Dendritic cell treated with granulocyte-macrophage colony-stimulating factor and Interleukin-4, amounts not matched to agents 40 ng/mL and 50 ng/mL, for 4 days (primary cell): ENCODE results near the gene COX20.
A peak's percentile ranks its signal among the peaks of the same experiment; 100 is the strongest.

Experiments used
- H3K27ac Mint-ChIP-seq: one replicate; pipeline ENCODE4 v1.8.0; 2022; ENCODE audit warnings: mild to moderate bottlenecking, mixed read lengths
- H3K27me3 Mint-ChIP-seq: one replicate; pipeline ENCODE4 v1.8.0; 2022; ENCODE audit warnings: mild to moderate bottlenecking, mixed read lengths
- H3K36me3 Mint-ChIP-seq: one replicate; pipeline ENCODE4 v1.8.0; 2022; ENCODE audit warnings: low read depth, mixed read lengths
- H3K4me1 Mint-ChIP-seq: one replicate; pipeline ENCODE4 v1.8.0; 2022; ENCODE audit warnings: low read depth, mixed read lengths
- H3K4me3 Mint-ChIP-seq: one replicate; pipeline ENCODE4 v1.8.0; 2022; ENCODE audit warnings: mild to moderate bottlenecking, moderate library complexity, mixed read lengths
- H3K9me3 Mint-ChIP-seq: one replicate; pipeline ENCODE4 v1.8.0; 2022; ENCODE audit warnings: mixed read lengths
- intact Hi-C: fragments of 100-400 bp; cut with micrococcal nuclease; formaldehyde crosslinking; loops from one replicate; pipeline ENCODE4 v1.15.0; 2022

COX20 gene

DNA sequence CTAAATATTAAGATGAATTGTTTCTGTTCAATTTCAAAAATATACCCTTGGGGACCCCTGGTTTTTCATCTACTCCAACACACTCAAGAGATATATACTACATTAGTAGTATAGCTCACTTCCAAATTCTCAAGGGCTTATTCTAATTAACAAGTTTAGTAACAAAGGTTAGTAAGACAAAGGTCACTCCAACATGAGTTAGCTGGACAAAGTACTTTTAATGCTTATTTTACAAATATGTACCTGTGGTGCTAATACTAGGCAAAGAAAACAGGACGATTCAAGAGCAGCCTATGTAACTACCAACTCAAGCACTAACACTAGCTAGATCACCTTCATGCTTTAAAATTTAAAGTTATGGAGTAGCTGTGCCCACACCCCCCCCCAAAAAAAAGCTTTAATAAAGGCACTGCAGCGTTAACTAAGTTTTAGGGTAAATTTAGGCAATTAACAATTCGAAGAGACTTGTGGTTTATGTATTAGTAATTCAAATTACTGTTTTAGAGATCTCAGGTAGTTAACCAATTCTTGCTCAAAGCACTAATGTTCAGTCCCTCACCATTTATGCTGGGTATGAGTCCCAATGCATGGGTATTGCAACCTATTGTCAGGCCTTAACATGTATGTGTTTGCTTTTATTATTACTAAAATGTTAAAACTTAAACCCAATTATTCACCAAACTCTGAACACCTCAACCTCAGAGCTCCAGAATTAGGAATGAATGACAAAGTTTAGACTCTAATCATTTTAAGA, 14.8 kb downstream of the COX20 start:
- Mint-ChIP-seq H3K4me1 (peaks cover 16% of the 10 kb centered on the region), H3K27me3 (no peaks in the 10 kb centered on the region), H3K4me3 (no peak overlapping the region), H3K9me3 (no peaks in the 10 kb centered on the region), H3K36me3 (peaks cover 88% of the 10 kb centered on the region), H3K27ac (no peak overlapping the region)
- intact Hi-C loops, result no loop called here

DNA sequence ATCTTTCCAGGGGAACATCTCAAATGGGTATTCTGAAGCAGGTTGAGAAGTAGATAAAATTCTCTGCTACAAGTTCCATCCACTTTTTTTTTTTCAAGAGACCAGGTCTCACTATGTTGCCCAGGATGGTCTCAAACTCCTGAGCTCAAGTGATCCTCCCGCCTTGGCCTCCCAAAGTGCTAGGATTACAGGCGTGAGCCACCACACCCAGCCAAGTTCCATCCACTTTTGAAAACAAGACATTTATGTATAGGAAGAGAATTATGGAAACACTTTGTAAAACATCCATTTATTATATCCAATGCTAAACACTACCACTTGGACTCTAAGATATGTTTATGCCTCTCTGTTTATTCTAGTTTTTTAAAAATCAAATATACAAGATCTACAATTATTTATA, 15.4 kb downstream of the COX20 start:
- Mint-ChIP-seq H3K27me3 (no peaks in the 10 kb centered on the region), H3K27ac (no peak overlapping the region), H3K4me1 (peaks cover 22% of the 10 kb centered on the region), H3K9me3 (no peaks in the 10 kb centered on the region), H3K4me3 (no peak overlapping the region), H3K36me3 (peaks cover 88% of the 10 kb centered on the region)
- intact Hi-C loops, result no loop called here

DNA sequence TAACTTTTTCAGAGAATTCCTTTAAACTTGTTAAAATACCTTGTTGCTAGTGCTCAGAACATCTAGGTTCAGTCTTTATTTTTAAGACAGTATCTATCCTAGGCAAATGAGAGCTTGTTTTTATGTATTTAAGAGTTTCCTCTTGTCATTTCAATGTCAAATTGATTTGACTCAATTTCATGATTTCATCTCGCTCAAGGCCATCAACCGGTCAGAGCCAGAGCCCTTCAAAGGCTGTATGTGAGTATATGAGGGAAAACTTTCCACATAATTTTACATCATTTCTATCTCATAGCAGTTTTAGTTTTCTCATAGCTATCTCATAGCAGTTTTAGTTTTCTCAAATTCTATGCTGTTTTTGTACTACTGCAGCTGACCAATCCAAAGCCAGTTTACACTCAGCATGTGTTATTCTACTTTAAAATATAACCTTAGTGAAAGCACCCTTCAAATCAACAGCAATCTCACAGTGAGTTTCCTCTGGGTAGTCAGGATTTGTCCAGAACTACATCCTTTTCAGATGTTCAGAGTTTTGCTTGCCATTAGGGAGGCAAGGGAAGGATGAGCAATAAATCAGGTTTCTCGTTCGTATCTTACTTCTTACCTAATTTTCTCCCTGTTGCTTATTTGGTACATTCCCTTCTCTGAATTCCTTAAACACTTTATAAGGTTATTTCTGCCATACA, 16.2 kb downstream of the COX20 start:
- H3K4me3 Mint-ChIP-seq, result no peak overlapping the region
- intact Hi-C loops, result no loop called here
- H3K27ac Mint-ChIP-seq, result no peak overlapping the region
- no peaks in the 10 kb centered on the region for H3K27me3 Mint-ChIP-seq
- H3K36me3 Mint-ChIP-seq, result peaks cover 88% of the 10 kb centered on the region
- no peaks in the 10 kb centered on the region for H3K9me3 Mint-ChIP-seq
- peaks cover 24% of the 10 kb centered on the region for H3K4me1 Mint-ChIP-seq

DNA sequence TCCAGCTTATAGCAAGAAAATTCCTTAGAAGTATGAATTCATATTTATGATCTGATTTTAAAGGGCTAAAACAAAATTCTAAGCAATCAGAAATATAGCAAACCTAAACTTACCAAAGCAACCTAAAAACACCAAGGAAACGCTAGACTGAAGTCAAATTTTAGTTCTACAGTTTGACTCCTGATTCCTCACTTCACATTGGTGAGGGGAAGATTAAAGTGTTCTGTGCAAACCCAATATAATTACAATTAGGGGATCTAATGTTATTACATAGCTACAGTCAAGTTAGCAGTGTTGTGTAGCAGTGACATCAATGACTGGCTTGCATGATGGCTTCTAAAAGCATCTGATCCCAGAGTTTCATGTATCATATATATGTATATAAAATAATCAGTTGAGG, 17.2 kb downstream of the COX20 start:
- peaks cover 92% of the 10 kb centered on the region for H3K36me3 Mint-ChIP-seq
- H3K4me3 Mint-ChIP-seq, result no peak overlapping the region
- no peaks in the 10 kb centered on the region for H3K9me3 Mint-ChIP-seq
- no peak overlapping the region for H3K27ac Mint-ChIP-seq
- peaks cover 33% of the 10 kb centered on the region for H3K4me1 Mint-ChIP-seq
- intact Hi-C loops, result no loop called here
- H3K27me3 Mint-ChIP-seq, result no peaks in the 10 kb centered on the region

DNA sequence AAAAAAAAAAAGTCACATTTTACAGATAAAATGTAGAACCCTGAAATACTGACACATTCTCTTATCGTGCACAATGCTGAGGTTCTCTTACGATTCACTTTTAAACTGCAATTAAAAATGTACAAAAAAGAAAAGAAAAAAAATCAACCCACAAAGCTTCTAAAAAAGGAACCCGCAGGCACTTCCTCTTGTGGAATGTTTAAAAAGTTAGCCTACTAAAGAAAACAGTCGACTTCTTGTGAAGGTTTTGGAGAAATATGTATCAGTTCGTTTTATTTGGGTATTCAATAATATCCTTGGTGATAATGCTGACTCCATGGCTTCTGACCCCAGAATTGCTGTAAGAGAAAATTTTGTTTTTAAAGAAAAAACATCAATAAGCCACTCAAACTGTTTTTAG, 18.7 kb downstream of the COX20 start:
- H3K27ac Mint-ChIP-seq, result no peak overlapping the region
- peaks cover 36% of the 10 kb centered on the region for H3K4me1 Mint-ChIP-seq
- H3K4me3 Mint-ChIP-seq, result no peak overlapping the region
- H3K27me3 Mint-ChIP-seq, result no peaks in the 10 kb centered on the region
- H3K9me3 Mint-ChIP-seq, result no peaks in the 10 kb centered on the region
- peaks cover 92% of the 10 kb centered on the region for H3K36me3 Mint-ChIP-seq
- intact Hi-C loops, result loop anchor here (1.0 kb wide), 1 partner anchor 8 kb away; no protein-coding TSS in a partner anchor

DNA sequence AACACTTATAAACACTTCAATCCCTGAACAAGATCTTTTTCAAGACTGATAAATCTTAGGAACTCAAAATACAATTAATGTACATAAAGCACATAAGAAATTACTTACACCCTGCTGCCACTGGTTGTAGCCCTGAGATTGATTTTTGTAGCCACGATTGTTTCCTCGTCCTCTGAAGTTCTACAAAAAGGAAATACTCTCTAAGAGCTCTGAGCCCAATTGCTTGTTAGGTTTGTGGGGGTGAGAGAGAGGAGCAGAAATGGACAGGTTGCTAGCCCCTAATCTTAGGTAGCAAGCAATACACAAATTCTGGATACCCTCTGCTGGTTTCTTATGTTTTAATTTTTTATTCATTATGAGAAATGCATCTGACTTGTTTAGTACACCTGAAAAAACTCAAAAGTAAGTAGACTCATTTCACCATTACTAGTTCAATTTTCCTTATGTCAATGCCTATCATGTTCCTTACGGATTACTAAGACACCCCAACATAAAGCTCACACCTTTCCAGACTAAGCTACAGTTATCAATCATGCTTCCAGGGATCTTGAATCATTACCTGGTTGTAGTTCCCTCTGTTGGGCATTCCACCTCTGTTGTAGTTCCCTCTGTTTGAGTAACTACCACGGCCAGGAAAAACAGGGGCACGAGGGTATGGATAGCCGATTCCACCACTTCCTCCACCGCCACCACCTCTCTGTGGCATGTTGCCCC, 19.6 kb downstream of the COX20 start:
- Mint-ChIP-seq H3K4me3 (no peak overlapping the region), H3K27me3 (no peaks in the 10 kb centered on the region), H3K4me1 (peaks cover 37% of the 10 kb centered on the region), H3K27ac (peak overlapping the region; percentile 63), H3K9me3 (no peaks in the 10 kb centered on the region), H3K36me3 (peaks cover 94% of the 10 kb centered on the region)
- intact Hi-C loops, result loop anchor here (1.0 kb wide), 1 partner anchor 7 kb away; no protein-coding TSS in a partner anchor

DNA sequence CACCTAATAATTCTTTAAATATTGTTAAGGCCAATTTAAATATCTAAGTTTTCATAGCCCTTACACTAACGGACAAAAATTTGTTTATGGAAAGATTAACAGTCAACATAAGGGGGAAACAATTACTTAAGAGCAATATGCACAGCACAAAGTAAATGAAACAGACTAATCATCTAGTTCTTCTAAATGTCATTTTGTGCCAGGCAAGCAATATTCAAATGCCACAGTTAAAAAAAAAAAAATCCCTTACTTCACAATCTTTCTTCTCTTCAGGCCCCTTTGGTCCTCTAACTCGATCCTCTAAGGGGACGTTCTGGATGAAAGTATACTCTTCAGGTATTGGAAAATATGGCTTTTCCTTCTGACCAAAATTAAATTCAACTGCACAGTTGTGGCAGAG, 22.3 kb downstream of the COX20 start:
- H3K36me3 Mint-ChIP-seq, result peaks cover 98% of the 10 kb centered on the region
- no peak overlapping the region for H3K4me3 Mint-ChIP-seq
- H3K4me1 Mint-ChIP-seq, result peaks cover 61% of the 10 kb centered on the region
- H3K27ac Mint-ChIP-seq, result peak overlapping the region; percentile 34
- no peaks in the 10 kb centered on the region for H3K27me3 Mint-ChIP-seq
- intact Hi-C loops, result no loop called here
- no peaks in the 10 kb centered on the region for H3K9me3 Mint-ChIP-seq

DNA sequence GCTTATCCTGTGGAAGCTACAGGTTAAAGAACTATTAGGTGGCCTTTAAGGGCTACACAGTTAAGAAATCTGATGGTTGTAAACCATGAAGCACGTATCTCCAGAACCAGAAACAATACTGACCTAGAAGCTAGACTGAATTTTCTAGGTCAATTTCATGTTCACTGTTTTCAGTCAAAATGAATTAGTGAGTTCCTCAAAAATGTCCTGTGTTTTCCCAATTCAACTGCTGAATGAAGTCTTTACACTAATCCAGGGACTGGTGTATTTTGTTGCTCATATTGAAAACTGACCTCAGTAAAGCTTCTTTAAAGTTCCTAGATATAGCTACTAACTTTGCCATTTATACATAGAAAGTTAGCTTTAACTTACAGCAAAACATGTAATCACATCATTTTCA, 22.9 kb downstream of the COX20 start:
- no peak overlapping the region for H3K27ac Mint-ChIP-seq
- H3K4me3 Mint-ChIP-seq, result no peak overlapping the region
- no peaks in the 10 kb centered on the region for H3K9me3 Mint-ChIP-seq
- H3K4me1 Mint-ChIP-seq, result peaks cover 61% of the 10 kb centered on the region
- no peaks in the 10 kb centered on the region for H3K27me3 Mint-ChIP-seq
- intact Hi-C loops, result no loop called here
- peaks cover 97% of the 10 kb centered on the region for H3K36me3 Mint-ChIP-seq

DNA sequence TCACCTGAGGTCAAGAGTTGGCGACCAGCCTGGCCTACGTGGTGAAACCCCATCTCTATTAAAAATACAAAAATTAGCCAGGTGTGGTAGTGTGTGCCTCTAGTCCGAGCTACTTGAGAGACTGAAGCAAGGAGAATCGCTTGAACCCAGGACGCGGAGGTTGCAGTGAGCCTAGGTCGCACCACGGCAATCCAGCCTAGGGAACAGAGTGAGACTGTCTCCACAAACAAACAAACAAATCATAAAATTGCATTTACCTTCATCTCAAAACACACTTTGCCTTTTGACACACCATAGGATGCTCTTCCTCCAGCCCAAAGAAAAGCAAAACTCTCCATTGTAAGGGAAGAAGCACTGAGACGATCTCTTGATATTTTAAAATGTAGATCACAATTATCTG, 24.6 kb downstream of the COX20 start:
- Mint-ChIP-seq H3K9me3 (no peaks in the 10 kb centered on the region), H3K36me3 (peaks cover 97% of the 10 kb centered on the region), H3K27me3 (no peaks in the 10 kb centered on the region), H3K4me1 (peaks cover 57% of the 10 kb centered on the region), H3K27ac (peak overlapping the region; percentile 17), H3K4me3 (peak overlapping the region; percentile 13)
- intact Hi-C loops, result loop anchor here (5.0 to 10.0 kb wide), 5 partner anchors 45 to 398 kb away; partner anchors contain the start of genes CATSPERE and DESI2

DNA sequence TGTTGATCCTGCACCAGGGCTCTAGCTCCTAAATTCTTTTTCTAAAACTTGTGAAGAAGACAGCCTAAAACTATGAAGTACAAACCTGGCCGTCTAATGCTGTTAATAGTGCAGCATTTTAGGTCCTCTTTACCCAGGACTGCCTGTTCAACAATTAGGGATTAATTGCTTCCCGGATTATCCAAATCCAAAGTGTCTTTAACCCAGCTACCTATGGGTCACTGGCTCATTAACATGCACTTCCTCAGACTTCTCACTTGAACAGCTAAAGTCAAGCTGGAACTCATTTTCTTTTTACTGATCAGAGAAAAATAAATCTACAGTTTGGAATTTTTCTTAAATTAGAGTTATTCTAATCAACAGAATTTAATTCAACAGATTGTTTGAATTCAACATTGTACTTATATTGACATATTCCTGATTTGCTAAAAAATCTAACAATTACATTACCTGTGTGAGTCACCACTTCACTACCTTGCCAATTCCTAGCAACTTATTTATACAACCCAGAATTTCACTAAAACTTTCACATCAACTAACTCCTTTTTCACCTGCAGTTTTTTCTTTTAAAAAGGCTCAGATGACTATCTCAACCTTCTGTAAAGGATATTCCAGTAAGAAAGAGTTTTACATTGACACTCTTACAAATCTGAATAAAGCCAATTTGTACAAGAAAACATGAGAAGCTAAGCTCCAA, 25.6 kb downstream of the COX20 start:
- H3K36me3 Mint-ChIP-seq, result peaks cover 88% of the 10 kb centered on the region
- peak overlapping the region; percentile 62 for H3K4me3 Mint-ChIP-seq
- intact Hi-C loops, result loop anchor here (5.0 to 10.0 kb wide), 5 partner anchors 46 to 399 kb away; partner anchors contain the start of genes CATSPERE and DESI2
- H3K27ac Mint-ChIP-seq, result no peak overlapping the region
- H3K4me1 Mint-ChIP-seq, result peaks cover 49% of the 10 kb centered on the region
- no peaks in the 10 kb centered on the region for H3K27me3 Mint-ChIP-seq
- H3K9me3 Mint-ChIP-seq, result no peaks in the 10 kb centered on the region

DNA sequence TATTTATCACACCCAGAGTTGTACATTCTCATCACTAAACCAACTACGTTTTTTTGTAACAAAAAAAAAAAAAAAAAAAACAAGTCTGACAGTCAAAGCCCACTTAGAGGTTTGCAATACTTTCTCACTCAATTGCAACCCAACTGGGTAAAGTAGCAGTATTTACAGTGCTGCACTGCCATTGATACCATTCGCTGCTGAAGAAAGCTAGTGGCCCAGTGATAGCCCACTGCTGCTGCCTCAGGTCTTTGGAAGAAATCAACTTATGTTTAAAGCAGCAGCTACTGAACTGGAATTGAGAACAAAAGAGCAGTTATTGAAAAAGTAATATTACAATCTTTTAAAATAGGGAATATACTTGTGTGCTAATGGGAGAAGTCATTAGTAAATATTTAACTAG, 26.2 kb downstream of the COX20 start:
- Mint-ChIP-seq H3K27me3 (no peaks in the 10 kb centered on the region), H3K9me3 (no peaks in the 10 kb centered on the region), H3K4me1 (peaks cover 48% of the 10 kb centered on the region), H3K27ac (no peak overlapping the region), H3K36me3 (peaks cover 82% of the 10 kb centered on the region), H3K4me3 (peak overlapping the region; percentile 62)
- intact Hi-C loops, result loop anchor here (1.0 to 10.0 kb wide), 6 partner anchors 7 to 399 kb away; partner anchors contain the start of genes CATSPERE and DESI2

DNA sequence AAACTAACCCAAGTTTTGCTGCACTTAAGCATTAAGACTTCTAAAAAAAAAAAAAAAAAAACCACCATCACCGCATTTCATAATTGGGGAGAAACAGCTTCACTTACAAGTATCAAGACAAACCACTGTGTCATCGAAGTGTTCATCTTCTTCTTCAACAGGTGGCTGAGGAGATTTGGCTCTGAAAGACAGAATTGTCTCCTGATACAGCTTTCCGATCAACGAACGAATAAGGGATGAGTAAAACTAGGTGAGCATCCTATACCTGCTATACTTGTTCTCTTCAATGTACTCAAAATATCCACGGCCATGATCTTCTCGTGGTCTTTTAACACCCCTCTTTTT, 26.9 kb downstream of the COX20 start:
- Mint-ChIP-seq H3K36me3 (peaks cover 76% of the 10 kb centered on the region), H3K4me1 (peaks cover 44% of the 10 kb centered on the region), H3K9me3 (no peaks in the 10 kb centered on the region), H3K27me3 (no peaks in the 10 kb centered on the region), H3K27ac (peak overlapping the region; percentile 100), H3K4me3 (peak overlapping the region; percentile 99)
- intact Hi-C loops, result loop anchor here (1.0 to 10.0 kb wide), 6 partner anchors 8 to 400 kb away; partner anchors contain the start of genes CATSPERE and DESI2

DNA sequence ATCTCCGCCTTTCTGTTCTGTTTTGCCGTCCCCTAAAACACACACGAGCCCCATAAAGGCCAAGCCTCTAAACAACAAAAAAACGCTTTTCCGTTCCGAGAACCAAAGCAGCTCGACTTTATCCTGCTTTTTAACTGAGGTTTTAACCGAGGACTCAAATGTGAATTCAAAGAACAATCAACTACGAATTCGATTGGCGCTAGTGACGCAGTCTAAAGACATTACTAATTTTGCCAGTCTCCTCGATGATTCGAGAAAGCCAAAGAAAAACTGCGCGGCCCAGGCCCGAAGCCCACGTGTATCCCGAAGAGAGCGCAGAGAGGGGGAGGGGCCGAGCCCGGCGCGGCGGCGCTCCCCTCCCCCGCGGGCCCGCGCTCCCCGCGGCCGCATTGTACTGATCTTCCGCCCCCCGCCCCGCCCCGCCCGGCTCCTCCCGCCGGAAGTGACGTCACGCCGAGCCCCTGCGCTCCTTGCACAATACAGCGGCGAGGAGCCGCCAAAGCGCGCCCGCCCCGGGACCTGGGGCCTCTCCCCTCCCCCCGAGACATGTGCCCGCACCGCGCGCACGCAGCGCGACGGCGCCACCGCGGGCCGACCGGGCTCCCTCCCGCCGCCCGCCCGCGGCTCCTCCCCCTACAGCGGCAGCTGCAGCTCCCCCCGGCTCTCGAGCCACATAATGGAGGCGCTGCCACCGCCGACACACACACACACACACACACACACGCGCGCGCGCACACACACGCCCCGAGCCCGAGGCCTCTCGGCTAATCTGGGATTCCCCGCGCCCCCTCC, 27.4 kb downstream of the COX20 start:
- no peaks in the 10 kb centered on the region for H3K9me3 Mint-ChIP-seq
- H3K4me3 Mint-ChIP-seq, result peak overlapping the region; percentile 99
- intact Hi-C loops, result loop anchor here (1.0 to 10.0 kb wide), 7 partner anchors 9 to 401 kb away; partner anchors contain the start of genes CATSPERE and DESI2
- peak overlapping the region; percentile 100 for H3K27ac Mint-ChIP-seq
- peaks cover 70% of the 10 kb centered on the region for H3K36me3 Mint-ChIP-seq
- H3K27me3 Mint-ChIP-seq, result no peaks in the 10 kb centered on the region
- H3K4me1 Mint-ChIP-seq, result peaks cover 38% of the 10 kb centered on the region
